Activated naive CD8-positive, alpha-beta T cell (primary cell): ENCODE measurements around the gene ATP2C2.

Experiments used
- H3K27ac Mint-ChIP-seq: one replicate; pipeline ENCODE4 v1.8.0; 2021; ENCODE audit warnings: mixed read lengths
- H3K27me3 Mint-ChIP-seq: one replicate; pipeline ENCODE4 v1.8.0; 2021; ENCODE audit warnings: mixed read lengths
- H3K36me3 Mint-ChIP-seq: one replicate; pipeline ENCODE4 v1.8.0; 2021; ENCODE audit warnings: mixed read lengths
- H3K4me1 Mint-ChIP-seq: one replicate; pipeline ENCODE4 v1.8.0; 2021; ENCODE audit warnings: low read depth, mixed read lengths
- H3K4me3 Mint-ChIP-seq: one replicate; pipeline ENCODE4 v1.8.0; 2021; ENCODE audit warnings: mild to moderate bottlenecking, mixed read lengths
- H3K9me3 Mint-ChIP-seq: one replicate; pipeline ENCODE4 v1.8.0; 2021; ENCODE audit warnings: low read depth, mixed read lengths

Gene ATP2C2

DNA sequence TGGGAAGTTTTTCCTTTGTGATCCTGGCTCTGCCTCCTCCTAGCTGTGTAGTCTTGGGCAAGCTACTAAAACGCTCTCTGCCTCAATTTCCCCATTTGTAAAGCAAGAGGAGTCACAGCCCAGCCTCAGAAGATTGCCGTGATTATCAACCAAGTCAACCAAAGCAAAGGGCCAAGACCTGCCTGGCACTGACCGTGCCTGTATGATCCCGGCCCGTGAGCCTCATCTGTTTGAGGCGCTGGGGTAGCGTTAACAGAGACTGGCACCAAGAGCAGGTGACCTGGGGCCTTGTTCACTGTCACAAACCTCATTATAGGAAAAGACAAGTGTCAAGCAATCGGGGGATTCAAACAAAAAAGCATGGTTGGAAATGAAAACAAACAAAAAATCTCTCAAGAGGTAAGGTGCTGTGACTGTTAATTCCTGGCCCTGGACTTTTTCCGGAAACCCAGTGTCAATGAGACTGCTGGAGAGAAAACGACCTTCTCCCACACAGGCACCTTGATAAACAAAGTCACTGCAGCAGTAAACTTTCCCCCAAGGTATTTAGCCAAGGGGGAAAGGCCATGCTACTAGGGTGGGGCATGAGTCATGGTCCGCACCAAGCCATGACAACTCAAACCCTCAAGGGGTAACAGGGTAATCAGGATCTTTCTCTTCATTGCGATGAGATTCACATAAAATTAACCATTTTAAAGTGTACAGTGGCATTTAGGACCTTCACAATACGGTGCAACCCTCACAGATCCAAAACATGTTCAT is 130.7 kb downstream of the ATP2C2 start:
- Mint-ChIP-seq H3K4me3 (no peak overlapping the region), H3K9me3 (peaks cover 4% of the 10 kb centered on the region), H3K27me3 (no peaks in the 10 kb centered on the region), H3K4me1 (peaks cover 5% of the 10 kb centered on the region), H3K27ac (no peak overlapping the region), H3K36me3 (peaks cover 15% of the 10 kb centered on the region)

DNA sequence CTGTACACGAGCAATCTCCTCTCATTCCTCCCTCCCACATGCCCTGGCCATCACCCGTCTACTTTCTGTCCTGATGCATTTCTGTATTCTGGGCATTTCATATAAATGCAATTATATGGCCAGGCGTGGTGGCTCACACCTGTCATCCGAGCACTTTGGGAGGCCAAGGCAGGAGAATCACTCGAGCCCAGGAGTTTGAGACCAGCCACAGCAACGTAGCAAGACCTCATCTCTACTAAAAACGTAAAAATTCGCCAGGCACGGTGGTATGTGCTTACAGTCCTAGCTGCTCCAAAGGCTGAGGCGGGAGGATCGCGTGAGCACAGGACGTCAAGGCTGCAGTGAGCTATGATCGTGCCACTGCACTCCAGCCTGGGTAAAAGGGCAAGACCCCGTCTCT is 131.3 kb downstream of the ATP2C2 start:
- Mint-ChIP-seq H3K36me3 (peaks cover 11% of the 10 kb centered on the region), H3K9me3 (no peaks in the 10 kb centered on the region), H3K27me3 (no peaks in the 10 kb centered on the region), H3K27ac (no peak overlapping the region), H3K4me3 (no peak overlapping the region), H3K4me1 (peaks cover 9% of the 10 kb centered on the region)

DNA sequence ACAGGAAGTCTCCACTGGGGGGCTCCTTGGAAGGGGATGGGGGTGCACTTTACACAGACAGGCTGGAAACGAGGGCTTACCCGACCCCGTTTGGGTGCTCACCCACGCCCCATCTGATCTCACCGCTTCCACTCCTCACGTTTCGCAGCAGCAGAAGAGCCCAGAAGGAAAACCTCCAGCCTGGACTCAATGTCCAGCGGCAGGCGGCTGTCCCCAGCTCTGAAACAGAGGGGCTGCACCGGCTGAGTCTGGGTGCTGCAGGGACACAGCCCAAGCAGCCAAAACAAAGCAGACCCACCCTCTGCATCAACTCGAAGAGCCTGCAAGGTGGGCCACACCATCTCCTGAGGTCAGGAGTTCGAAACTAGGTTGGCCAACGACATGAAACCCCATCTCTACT is 132.2 kb downstream of the ATP2C2 start:
- H3K27me3 Mint-ChIP-seq, result no peaks in the 10 kb centered on the region

DNA sequence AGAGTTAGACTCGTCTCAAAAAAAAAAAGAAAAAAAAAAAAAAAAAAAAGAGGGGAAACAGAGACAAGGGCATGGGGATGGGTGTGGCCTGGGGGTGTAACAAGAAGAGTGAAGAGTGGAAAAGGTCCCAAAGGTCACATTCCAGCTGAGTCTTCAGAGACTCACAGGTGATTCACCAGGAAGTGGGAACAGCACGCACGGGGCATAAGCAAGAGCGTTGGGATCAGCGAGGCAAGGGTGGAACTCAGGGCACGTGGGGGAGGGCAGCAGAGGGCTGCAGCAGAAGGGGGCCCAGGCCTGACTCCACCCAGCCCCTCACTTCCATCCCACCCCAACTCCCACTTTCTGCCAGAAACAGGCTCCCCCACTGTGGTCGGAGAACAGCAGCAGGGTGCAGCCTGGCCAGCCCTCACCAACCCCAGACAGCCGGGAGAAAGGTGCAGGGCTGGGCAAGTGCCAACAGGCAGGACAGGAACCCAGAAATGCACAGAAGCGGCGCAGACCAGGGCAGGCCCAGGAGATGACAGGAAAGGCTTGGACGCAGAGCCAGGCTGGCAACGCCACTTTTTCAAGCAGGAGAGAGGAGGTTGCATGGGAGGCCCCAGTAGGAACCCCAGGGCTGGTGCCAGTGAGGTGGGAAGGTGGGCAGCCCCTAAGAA is 132.9 kb downstream of the ATP2C2 start:
- H3K4me3 Mint-ChIP-seq, result no peak overlapping the region
- no peaks in the 10 kb centered on the region for H3K9me3 Mint-ChIP-seq

More for the DNA sequence above, 132.2 kb downstream of the ATP2C2 start:
- Mint-ChIP-seq H3K36me3 (peaks cover 6% of the 10 kb centered on the region), H3K4me1 (peaks cover 13% of the 10 kb centered on the region), H3K4me3 (no peak overlapping the region), H3K9me3 (no peaks in the 10 kb centered on the region), H3K27ac (no peak overlapping the region)

DNA sequence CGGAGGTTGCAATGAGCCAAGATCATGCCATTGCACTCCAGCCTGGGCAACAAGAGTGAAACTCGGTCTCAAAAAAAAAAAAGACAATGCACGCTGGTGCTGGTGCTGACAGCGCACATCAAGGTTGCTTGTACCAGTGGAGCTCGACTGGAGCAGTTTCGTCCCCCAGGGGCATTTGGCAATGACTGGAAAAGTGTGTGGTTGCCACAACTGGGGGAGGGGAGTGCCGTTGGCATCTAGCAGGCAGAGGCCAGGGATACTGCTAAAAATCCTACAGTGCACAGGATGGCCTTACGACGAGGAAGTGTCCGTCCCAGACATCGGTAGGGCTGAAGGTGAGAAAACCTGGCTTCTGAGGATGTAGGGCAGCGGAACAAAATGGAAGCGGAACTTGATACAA is 133.7 kb downstream of the ATP2C2 start:
- no peaks in the 10 kb centered on the region for H3K36me3 Mint-ChIP-seq
- no peak overlapping the region for H3K4me3 Mint-ChIP-seq
- no peak overlapping the region for H3K27ac Mint-ChIP-seq
- H3K9me3 Mint-ChIP-seq, result no peaks in the 10 kb centered on the region
- H3K4me1 Mint-ChIP-seq, result peaks cover 25% of the 10 kb centered on the region
- no peaks in the 10 kb centered on the region for H3K27me3 Mint-ChIP-seq

More for the DNA sequence above, 132.9 kb downstream of the ATP2C2 start:
- Mint-ChIP-seq H3K27ac (no peak overlapping the region), H3K4me1 (peaks cover 20% of the 10 kb centered on the region), H3K27me3 (no peaks in the 10 kb centered on the region), H3K36me3 (peaks cover 5% of the 10 kb centered on the region)

DNA sequence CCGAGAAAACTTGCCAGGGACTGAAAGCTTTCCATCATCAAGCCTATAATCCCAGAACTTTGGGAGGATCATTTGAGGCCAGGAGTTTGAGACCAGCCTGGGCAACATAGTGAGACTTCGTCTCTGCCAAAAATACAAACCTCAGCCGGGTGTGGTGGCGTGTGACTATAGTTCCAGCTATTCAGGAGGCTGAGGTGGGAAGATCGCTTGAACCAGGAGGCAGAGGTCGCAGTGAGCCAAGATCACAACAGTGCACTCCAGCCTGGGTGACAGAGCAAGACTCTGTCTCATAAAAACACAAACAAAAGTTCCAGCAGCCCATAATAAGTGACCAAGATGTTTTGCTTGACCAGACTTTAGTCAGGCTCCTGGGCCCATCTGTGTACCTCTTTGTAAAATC is 134.2 kb downstream of the ATP2C2 start:
- Mint-ChIP-seq H3K36me3 (no peaks in the 10 kb centered on the region), H3K9me3 (no peaks in the 10 kb centered on the region), H3K27me3 (no peaks in the 10 kb centered on the region), H3K4me1 (peaks cover 30% of the 10 kb centered on the region), H3K4me3 (no peak overlapping the region), H3K27ac (no peak overlapping the region)

DNA sequence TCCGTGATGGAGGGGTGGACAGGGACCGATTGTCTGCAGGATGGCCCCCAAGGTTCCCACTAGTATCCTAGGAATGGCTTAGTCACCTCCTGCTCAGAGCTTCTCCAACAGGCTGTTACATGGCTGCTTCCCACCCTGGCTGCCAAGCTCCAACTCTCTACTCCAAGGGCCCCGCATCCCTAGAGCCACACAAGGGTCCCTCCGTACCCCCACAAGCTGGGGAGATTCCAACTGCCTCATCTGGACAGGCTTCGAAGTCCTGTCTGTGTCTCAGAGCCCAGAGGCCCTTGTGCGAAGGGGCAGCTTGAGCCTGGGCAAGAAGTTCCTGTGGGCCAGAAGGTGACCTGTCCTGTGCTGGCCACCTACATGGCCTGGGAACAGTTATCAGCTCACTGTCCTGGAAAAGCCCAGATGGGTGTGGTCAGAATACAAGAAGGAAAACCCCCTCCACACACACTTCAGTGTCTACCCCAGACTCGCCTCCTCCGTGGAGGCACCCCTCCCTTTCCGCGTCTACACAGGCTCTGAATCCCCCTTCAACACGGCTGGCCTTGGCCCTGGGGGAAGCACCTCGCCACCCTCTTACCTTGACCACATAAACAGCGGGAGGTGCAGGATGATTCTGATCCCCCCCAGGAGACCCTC is 135.5 kb downstream of the ATP2C2 start:
- H3K4me3 Mint-ChIP-seq, result peak overlapping the region; percentile 87
- no peaks in the 10 kb centered on the region for H3K36me3 Mint-ChIP-seq
- no peaks in the 10 kb centered on the region for H3K27me3 Mint-ChIP-seq
- H3K4me1 Mint-ChIP-seq, result peaks cover 41% of the 10 kb centered on the region
- peak overlapping the region; percentile 50 for H3K27ac Mint-ChIP-seq
- H3K9me3 Mint-ChIP-seq, result no peaks in the 10 kb centered on the region

DNA sequence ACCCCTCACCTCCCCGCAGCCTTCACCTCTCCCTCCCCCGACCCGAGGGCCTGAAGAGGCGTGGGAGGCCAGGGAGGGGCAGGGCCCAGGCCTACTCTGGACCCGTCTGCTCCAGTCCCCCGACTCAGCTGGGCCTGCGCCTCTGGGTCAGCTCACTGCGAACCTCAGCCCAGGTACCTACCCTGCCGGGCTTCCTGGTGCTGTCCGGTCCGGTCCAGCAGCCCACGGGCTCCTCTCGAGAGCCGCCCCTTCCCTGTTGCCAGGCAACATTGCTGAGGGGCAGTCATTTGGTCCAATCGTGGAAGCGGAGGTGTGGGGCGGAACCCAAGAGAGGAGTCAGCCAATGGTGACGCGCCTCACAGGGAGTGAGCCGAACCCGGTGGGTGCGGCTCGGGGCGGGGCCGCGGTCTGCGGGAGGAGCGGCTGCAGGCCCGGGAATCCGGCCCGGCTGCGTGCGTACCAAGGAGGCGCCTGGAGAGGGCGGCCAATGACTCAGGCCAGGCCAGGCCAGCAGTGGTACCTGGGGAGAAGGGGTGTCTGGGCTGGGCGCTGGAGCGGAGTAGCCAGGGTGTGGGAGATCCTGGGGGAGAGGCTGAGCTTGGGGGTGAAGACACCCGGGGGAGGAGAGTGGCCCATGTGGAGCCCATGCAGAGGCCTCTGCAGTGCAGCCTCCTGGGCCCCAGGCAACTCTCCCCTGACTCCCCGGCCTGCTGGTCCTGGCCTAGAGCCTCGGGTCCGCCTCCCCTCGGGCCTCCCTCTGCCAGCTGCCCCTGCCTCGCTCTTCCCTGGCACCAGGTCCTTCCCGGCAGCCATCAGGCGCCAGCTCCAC is 136.3 kb downstream of the ATP2C2 start, which contains the start of gene MEAK7:
MEAK7 (minus strand) TSS at position 240 of the 829 bp plus-strand sequence. CDS start 6,573 bp downstream, outside the sequence.
- H3K4me1 Mint-ChIP-seq, result peaks cover 43% of the 10 kb centered on the region
- H3K27ac Mint-ChIP-seq, result peak within 1 kb of the TSS; percentile 92
- peak within 1 kb of the TSS; percentile 87 for H3K4me3 Mint-ChIP-seq
- H3K9me3 Mint-ChIP-seq, result no peaks in the 10 kb centered on the region
- H3K27me3 Mint-ChIP-seq, result no peaks in the 10 kb centered on the region
- no peaks in the 10 kb centered on the region for H3K36me3 Mint-ChIP-seq

DNA sequence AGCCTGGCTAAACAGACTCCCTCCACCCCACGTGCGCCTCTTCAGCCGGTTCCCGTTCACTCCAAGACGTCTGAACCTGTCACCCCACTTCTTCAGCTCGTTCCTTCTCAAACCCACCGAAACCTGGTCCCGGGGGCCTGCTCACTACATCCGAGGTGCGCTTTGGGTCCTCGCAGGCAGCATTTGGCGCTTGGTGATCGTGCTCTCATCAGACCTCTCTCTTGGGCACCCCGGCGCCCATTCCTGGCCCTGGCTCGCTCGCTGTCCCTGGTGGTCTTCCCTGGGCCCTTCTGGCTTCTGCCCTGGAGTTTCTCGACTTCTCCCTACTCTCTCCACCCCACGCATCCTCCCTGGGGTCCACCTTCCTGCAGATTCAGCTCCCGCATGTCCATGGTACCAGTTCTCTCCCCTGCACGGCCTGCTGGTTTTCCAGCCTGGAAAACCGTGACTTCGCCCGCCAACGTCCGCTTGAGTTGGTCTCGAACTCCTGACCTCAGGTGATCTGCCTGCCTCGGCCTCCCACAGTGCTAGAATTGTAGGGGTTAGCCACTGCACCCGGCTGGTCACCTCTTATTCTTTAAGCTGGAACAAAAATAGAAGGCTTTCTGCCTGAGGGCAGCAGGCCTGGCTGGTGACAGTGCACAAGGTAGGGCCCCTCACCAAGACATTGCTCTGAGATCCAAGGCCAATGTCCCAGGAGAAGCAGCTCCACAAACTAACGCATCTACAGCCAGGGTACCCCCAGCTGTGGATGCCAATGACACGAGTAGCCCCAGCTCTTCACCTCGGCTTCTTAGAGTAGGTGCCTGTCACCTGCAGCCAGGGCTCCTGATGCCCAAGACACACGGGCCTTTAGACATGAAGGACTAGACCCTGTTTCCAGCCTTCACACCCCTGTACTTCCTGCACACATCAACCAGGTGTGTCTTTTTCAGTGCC is 137.2 kb downstream of the ATP2C2 start:
- peak overlapping the region; percentile 92 for H3K27ac Mint-ChIP-seq
- no peaks in the 10 kb centered on the region for H3K9me3 Mint-ChIP-seq
- H3K36me3 Mint-ChIP-seq, result no peaks in the 10 kb centered on the region
- peaks cover 43% of the 10 kb centered on the region for H3K4me1 Mint-ChIP-seq
- peak overlapping the region; percentile 87 for H3K4me3 Mint-ChIP-seq
- no peaks in the 10 kb centered on the region for H3K27me3 Mint-ChIP-seq

DNA sequence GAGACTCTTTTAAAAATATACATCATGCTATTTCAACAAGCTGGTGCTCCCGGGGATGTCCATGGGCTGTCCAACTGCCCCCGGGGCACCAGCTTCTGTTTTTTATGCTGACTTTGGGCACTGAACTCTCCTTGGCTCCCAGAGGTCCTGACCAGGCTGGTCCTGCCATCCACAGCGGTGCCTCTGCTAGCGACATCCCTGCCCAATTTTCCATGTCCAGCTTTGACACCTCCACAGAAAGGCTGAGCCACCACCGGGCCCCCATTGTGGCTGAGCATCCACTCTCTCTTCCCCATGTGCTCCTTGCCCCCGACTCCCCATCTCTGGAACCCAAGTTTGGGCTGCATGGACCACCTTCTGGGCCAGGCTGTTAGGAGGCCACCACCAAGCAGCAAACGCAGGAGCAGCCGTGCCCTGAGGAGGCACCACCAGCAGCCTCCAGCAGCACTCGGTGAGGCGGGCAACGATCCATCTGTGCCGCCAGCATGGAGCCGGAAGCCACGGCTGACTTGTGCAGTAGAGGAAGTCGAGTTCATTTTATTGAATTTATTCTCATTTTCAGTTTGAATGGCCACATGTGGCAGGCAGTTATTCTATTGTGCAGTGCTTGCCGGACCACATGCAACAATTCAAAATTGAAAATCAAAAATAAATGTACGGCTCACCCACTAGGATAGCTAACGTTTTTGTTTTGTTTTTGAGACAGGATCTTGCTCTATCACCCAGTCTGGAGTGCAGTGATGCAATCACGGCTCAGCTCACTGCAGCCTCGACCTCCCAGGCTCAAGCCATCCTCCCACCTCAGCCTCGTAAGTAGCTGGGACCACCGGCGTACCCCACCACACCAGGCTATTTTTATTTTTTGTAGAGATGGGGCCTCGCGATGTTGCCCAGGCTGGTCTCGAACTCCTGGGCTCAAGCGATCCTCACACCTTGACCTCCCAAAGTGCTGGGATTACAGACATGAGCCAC is 139.0 kb downstream of the ATP2C2 start:
- peak overlapping the region; percentile 83 for H3K27ac Mint-ChIP-seq
- peak overlapping the region; percentile 54 for H3K4me3 Mint-ChIP-seq
- H3K36me3 Mint-ChIP-seq, result no peaks in the 10 kb centered on the region
- no peaks in the 10 kb centered on the region for H3K27me3 Mint-ChIP-seq
- H3K9me3 Mint-ChIP-seq, result no peaks in the 10 kb centered on the region
- H3K4me1 Mint-ChIP-seq, result peaks cover 55% of the 10 kb centered on the region

DNA sequence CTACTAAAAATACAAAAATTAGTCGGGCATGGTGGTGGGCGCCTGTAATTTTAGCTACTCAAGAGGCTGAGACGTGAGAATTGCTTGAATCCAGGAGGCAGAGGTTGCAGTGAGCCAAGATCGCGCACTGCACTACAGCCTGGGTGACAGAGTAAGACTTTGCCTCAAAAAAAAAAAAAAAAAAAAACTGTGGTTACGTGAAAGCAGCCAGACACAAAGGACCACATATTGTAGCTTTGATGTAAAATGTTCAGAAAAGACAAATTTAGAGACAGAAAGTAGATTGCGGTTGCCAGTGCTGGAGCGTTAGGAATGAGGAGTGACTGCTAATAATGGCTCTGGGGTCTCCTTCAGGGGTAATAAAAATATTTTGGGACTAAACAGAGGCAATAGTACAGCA is 140.2 kb downstream of the ATP2C2 start:
- H3K27me3 Mint-ChIP-seq, result no peaks in the 10 kb centered on the region
- no peak overlapping the region for H3K27ac Mint-ChIP-seq
- no peaks in the 10 kb centered on the region for H3K36me3 Mint-ChIP-seq
- H3K4me1 Mint-ChIP-seq, result peaks cover 61% of the 10 kb centered on the region
- peak overlapping the region; percentile 52 for H3K4me3 Mint-ChIP-seq
- H3K9me3 Mint-ChIP-seq, result no peaks in the 10 kb centered on the region

DNA sequence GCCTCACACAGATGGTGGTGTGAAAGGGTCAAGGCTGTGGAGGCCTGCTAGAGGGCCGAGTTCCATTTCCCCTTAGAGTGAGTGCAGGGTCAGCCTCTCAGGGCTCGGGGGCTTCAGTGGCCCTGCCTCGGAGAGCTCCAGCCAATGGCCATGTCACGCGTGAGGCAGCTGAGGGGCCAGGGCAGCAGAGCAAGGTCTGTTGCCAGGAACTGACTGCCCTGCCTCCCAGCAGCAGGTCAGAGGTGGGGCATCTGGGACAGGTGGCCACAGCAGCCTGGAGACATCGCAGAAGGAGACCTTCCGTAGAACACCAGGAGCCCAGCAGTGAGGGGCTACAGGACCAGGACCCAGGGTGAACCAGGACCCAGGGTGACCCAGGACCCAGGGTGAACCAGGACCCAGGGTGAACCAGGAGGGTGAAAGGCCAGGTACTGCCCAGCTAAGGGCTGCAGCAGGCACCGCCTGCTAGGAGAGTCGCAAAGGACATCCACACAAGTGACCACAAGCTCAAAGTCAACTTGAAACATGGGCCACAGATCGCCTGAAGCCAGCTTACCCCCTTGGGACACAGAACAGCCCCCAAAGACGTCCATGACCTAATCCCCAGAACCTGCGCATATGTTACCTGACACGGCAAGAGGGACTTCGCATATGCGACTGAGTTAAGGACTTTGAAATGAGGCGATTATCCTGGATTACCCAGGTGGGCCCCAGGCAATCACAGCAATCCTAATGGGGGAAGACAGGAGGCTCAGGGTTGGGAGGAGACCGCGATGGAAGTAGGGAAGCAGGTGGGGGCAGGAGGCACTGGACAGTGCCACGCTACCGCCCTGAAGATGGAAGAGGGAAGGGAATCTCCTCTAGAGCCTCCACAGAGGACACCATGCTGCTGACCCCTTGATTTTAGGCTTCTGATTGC is 141.0 kb downstream of the ATP2C2 start:
- H3K4me1 Mint-ChIP-seq, result peaks cover 64% of the 10 kb centered on the region
- no peak overlapping the region for H3K4me3 Mint-ChIP-seq

More for the DNA sequence above, 141.0 kb downstream of the ATP2C2 start:
- Mint-ChIP-seq H3K27ac (no peak overlapping the region), H3K36me3 (no peaks in the 10 kb centered on the region), H3K9me3 (no peaks in the 10 kb centered on the region), H3K27me3 (no peaks in the 10 kb centered on the region)
